Thyroid gland (tissue), 4 donors: ENCODE data around the gene KLHL34. TPM values are rescaled to one million over a fixed set of nuclear protein-coding genes. Genes with fewer than 3 reads are reported as not detected.

Source experiments
- DNase-seq, 2 donors: peaks; one replicate each; pipeline ENCODE4 v3.0.0-alpha.2; 2019
- H3K27ac ChIP-seq, 3 donors: fragments of 200-600 bp; sonication (generic); 1 replicate in 2 of 3; 2 replicates in 1 of 3; pipeline ENCODE4 v1.5.1; 2016 to 2019; ENCODE audit warnings: mild to moderate bottlenecking in 1 of 3, moderate library complexity in 1 of 3
- H3K27me3 ChIP-seq: fragments of 200-600 bp; sonication (generic); one replicate; pipeline ENCODE4 v1.5.1; 2019
- H3K36me3 ChIP-seq, 2 donors: fragments of 200-600 bp; sonication (generic); one replicate each; pipeline ENCODE4 v1.5.1; 2016 to 2019
- H3K4me1 ChIP-seq, 2 donors: fragments of 200-600 bp; sonication (generic); one replicate each; pipeline ENCODE4 v1.5.1; 2017 to 2019
- H3K4me3 ChIP-seq, 3 donors: fragments of 200-600 bp; sonication (generic); replicated peaks in 1 of 3; 1 replicate in 2 of 3; 2 replicates in 1 of 3; pipeline ENCODE4 v1.5.1; 2016; ENCODE audit warnings: mild to moderate bottlenecking in 1 of 3
- H3K9me3 ChIP-seq: fragments of 200-600 bp; sonication (generic); one replicate; pipeline ENCODE4 v1.5.1; 2017
- CTCF ChIP-seq, 6 experiments: fragments of 200-600 bp in 3 of 6; fragments of 450-650 bp in 3 of 6; sonication (generic) in 3 of 6; IDR thresholded peaks; one replicate each; pipeline ENCODE4 v1.5.1; 2016 to 2019; ENCODE audit warnings: antibody characterized with exemption in 6 of 6, mild to moderate bottlenecking in 2 of 6, inconsistent platforms in 1 of 6, moderate library complexity in 1 of 6
- POLR2A ChIP-seq, 2 donors: fragments of 450-650 bp; IDR thresholded peaks; one replicate each; pipeline ENCODE4 v1.6.1; 2017; ENCODE audit warnings: antibody characterized with exemption in 2 of 2, mild to moderate bottlenecking in 2 of 2, moderate library complexity in 1 of 2
- intact Hi-C: fragments of 100-400 bp; cut with DNase I; formaldehyde crosslinking; loops from one replicate; pipeline ENCODE4 v1.15.1; 2023
- total RNA-seq, 4 donors: library from RNA; depleted of rRNA; stranded (reverse); fragments of >200 nt; gene quantifications; one replicate each; pipeline ENCODE4 v1.2.3, GENCODE V29; 2016

KLHL34 gene
- total RNA-seq, 4 donors from 2014 or later, result not detected

- Histone ChIP-seq H3K36me3 (no peaks in the 10 kb centered on the region), H3K27me3 (no peaks in the 10 kb centered on the region), H3K4me3 (no peak overlapping the region), H3K9me3 (no peaks in the 10 kb centered on the region), H3K27ac (no peak overlapping the region), H3K4me1 (no peaks in the 10 kb centered on the region)
- TF ChIP-seq POLR2A (IDR thresholded peaks at IDR 0.05) (no peak), CTCF (IDR thresholded peaks at IDR 0.05) (no peak)
- intact Hi-C loops, result no loop called here
- no peak for DNase-seq
Measured at GRCh38 chrX:21606002-21606401, 52.1 kb downstream of the KLHL34 start.

Other genes with a start within 250 kb of the KLHL34 start
- not detected for gene SMPX, start 99.8 kb upstream of the KLHL34 start, total RNA-seq
- 10 to 100 TPM in 3 of 4 donors, 1 to 10 TPM in 1; 9.6 to 13.9 (median 12.2) TPM for gene MBTPS2, start 181.3 kb upstream of the KLHL34 start, total RNA-seq
- 1 to 10 TPM; 2.7 to 4.8 (median 3.1) TPM for gene YY2, start 197.7 kb upstream of the KLHL34 start, total RNA-seq